Measurements from ENCODE around the gene SFRP2. TPM values are rescaled to one million over a fixed set of nuclear protein-coding genes. Genes with fewer than 3 reads are reported as not detected.

SFRP2 gene
- total RNA-seq, 4 donors from 2014 or later: 0.59 to 0.86 (median 0.83) TPM; not detected in 1

DNA sequence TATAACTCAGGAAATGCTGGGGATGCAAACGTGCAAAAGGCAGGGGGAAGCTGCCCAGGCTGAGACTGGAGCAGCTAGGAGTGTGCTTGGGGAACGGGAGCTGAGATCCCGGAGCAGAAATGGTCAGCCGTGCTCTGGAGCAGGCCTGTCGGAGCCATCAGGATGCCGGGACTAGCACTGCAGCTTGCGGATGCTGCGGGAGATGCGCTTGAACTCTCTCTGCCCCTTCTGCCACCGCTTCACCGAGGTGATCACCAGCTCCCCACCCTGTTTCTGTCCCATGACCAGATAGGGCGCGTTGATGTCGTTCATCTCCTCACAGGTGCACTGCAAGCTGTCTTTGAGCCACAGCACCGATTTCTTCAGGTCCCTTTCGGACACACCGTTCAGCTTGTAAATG, 7.6 kb downstream of the SFRP2 start:
- no peak for DNase-seq
- Histone ChIP-seq H3K27me3 (peaks cover 2 to 10% (median 8%) of the 10 kb centered on the region in 3 donors), H3K27ac (no peak overlapping the region), H3K9me3 (no peaks in the 10 kb centered on the region), H3K4me1 (no peaks in the 10 kb centered on the region), H3K36me3 (no peaks in the 10 kb centered on the region), H3K4me3 (no peak overlapping the region)
- TF ChIP-seq CTCF (IDR thresholded peaks at IDR 0.05 in 4 of 5, conservative IDR thresholded peaks at IDR 0.05 in 1 of 5) (no peak), POLR2A (IDR thresholded peaks at IDR 0.05) (no peak)
- in situ Hi-C loops (cut with MboI; ENCODE audit: low sequenced_read_pairs in 4 of 4) (loop anchor here in 1 of 4 donors (25.0 kb wide), 1 partner anchor 531 kb away; no protein-coding TSS in a partner anchor), intact Hi-C loops (cut with DNase I; ENCODE audit: low total_unique reads) (no loop called here)
- no peak for ATAC-seq

DNA sequence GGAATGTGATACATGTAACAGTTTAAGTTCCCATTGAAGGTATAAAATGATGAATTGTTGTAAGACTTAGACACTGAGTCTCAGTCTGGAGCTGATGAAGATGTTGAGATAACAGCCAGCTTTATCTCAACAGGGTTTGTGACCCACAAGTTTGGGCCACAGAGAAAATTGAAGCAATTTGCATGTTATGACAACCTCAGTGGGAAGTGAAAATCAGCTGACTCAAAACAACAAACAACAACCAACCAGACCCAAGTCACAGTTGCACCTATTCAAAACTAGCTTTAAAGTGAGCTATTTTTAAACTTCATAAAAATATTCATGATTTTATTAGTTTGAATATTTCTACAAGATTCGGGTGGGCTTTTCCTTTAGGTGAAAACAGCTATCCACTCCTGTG, 8.0 kb downstream of the SFRP2 start:
- intact Hi-C loops (cut with DNase I; ENCODE audit: low total_unique reads) (no loop called here), in situ Hi-C loops (cut with MboI; ENCODE audit: low sequenced_read_pairs in 4 of 4) (loop anchor here in 1 of 4 donors (25.0 kb wide), 1 partner anchor 531 kb away; no protein-coding TSS in a partner anchor)
- Histone ChIP-seq H3K27me3 (peaks cover 2 to 6% (median 4%) of the 10 kb centered on the region in 3 donors), H3K4me1 (no peaks in the 10 kb centered on the region), H3K9me3 (no peaks in the 10 kb centered on the region), H3K36me3 (no peaks in the 10 kb centered on the region), H3K27ac (no peak overlapping the region), H3K4me3 (no peak overlapping the region)
- no peak for ATAC-seq
- DNase-seq: no peak
- no peak for TF ChIP-seq CTCF (IDR thresholded peaks at IDR 0.05 in 4 of 5, conservative IDR thresholded peaks at IDR 0.05 in 1 of 5)
- no peak for TF ChIP-seq POLR2A (IDR thresholded peaks at IDR 0.05)

DNA sequence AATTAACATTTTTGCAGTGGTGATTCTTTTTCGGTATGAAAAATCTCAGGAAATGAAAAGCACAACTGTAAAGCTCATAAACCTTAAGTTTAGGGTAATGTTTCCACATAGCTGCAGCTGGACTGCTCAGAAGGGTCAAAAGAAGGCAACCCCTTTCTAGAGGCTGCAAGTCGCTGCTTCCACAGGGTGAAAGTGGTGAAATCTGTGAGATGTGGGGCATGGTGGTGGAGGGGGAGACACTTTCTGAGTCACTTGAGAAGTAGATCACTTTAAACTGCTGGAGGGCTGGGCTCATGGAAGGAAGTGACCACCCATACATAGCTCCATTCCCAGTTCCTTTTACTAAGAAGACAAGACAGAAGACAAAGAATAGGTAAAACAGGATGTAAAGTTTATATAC, 8.7 kb downstream of the SFRP2 start:
- no peaks in the 10 kb centered on the region for H3K4me1 ChIP-seq
- no peak for DNase-seq
- ATAC-seq: no peak
- no peaks in the 10 kb centered on the region for H3K9me3 ChIP-seq
- no peak overlapping the region for H3K4me3 ChIP-seq
- H3K27ac ChIP-seq: no peak overlapping the region
- intact Hi-C loops (cut with DNase I; ENCODE audit: low total_unique reads) (no loop called here), in situ Hi-C loops (cut with MboI; ENCODE audit: low sequenced_read_pairs in 4 of 4) (loop anchor here in 1 of 4 donors (25.0 kb wide), 1 partner anchor 532 kb away; no protein-coding TSS in a partner anchor)
- peaks cover 0 to 4% (median 3%) of the 10 kb centered on the region in 3 donors for H3K27me3 ChIP-seq
- H3K36me3 ChIP-seq: no peaks in the 10 kb centered on the region
- TF ChIP-seq POLR2A (IDR thresholded peaks at IDR 0.05) (no peak), CTCF (IDR thresholded peaks at IDR 0.05 in 4 of 5, conservative IDR thresholded peaks at IDR 0.05 in 1 of 5) (no peak)

DNA sequence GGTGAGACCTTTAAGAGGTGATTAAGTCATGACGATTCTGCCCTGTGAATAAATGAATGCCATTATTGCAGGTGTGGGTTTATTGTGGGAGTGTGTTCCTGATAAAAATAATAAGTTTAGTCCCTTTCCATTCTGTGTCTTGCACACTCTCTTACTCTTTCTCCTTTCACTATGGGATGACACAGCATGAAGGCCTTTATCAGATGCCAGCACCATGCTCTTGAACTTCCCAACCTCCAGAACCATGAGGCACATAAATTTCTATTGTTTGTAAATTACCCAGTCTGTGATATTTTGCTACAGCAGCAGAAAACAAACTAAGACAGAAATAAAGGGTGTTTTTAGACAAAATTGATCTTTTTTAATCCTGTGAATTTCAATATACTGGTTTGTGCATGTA, 10.5 kb downstream of the SFRP2 start:
- in situ Hi-C loops (cut with MboI; ENCODE audit: low sequenced_read_pairs in 4 of 4) (loop anchor here in 1 of 4 donors (25.0 kb wide), 1 partner anchor 534 kb away; no protein-coding TSS in a partner anchor), intact Hi-C loops (cut with DNase I; ENCODE audit: low total_unique reads) (no loop called here)
- H3K9me3 ChIP-seq: no peaks in the 10 kb centered on the region
- no peak for ATAC-seq
- no peak overlapping the region for H3K4me3 ChIP-seq
- TF ChIP-seq CTCF (IDR thresholded peaks at IDR 0.05 in 4 of 5, conservative IDR thresholded peaks at IDR 0.05 in 1 of 5) (no peak), POLR2A (IDR thresholded peaks at IDR 0.05) (no peak)
- H3K4me1 ChIP-seq: no peaks in the 10 kb centered on the region
- H3K36me3 ChIP-seq: no peaks in the 10 kb centered on the region
- H3K27me3 ChIP-seq: peaks cover 0 to 4% (median 0%) of the 10 kb centered on the region in 3 donors
- no peak overlapping the region for H3K27ac ChIP-seq
- no peak for DNase-seq

GRCh38 chr4:153777421-153777820, 11.5 kb downstream of the SFRP2 start:
- intact Hi-C loops (cut with DNase I; ENCODE audit: low total_unique reads): no loop called here
- Histone ChIP-seq H3K27ac (no peak overlapping the region), H3K36me3 (no peaks in the 10 kb centered on the region), H3K4me3 (no peak overlapping the region), H3K27me3 (peaks cover 0 to 4% (median 0%) of the 10 kb centered on the region in 3 donors), H3K9me3 (no peaks in the 10 kb centered on the region), H3K4me1 (no peaks in the 10 kb centered on the region)
- ATAC-seq (no peak), DNase-seq (no peak)
- TF ChIP-seq CTCF (IDR thresholded peaks at IDR 0.05 in 4 of 5, conservative IDR thresholded peaks at IDR 0.05 in 1 of 5): no peak
- no peak for TF ChIP-seq POLR2A (IDR thresholded peaks at IDR 0.05)
- in situ Hi-C loops (cut with MboI; ENCODE audit: low sequenced_read_pairs in 4 of 4): loop anchor here in 1 of 4 donors (25.0 kb wide), 1 partner anchor 535 kb away; no protein-coding TSS in a partner anchor
